Loucy (cell line): ENCODE data around the gene IRF2BP1.

Source experiments
- H2AFZ ChIP-seq: fragments of 200-600 bp; sonication (generic); 2 replicates; pipeline ENCODE4 v1.6.0; 2016; ENCODE audit warnings: antibody characterized with exemption, mild to moderate bottlenecking, low read length, moderate library complexity
- H3F3A ChIP-seq: fragments of 200-600 bp; 2 replicates; pipeline ENCODE4 v1.6.0; 2016; ENCODE audit warnings: antibody characterized with exemption, low read depth, mild to moderate bottlenecking
- H3K27me3 ChIP-seq: fragments of 200-600 bp; sonication (generic); 2 replicates; pipeline ENCODE4 v1.6.1; 2014; ENCODE audit warnings: low read length, mild to moderate bottlenecking; ENCODE audit not compliant: insufficient read depth, poor library complexity, severe bottlenecking
- H3K36me3 ChIP-seq: fragments of 200-600 bp; sonication (generic); 2 replicates; pipeline ENCODE4 v1.6.1; 2016; ENCODE audit warnings: low read length; ENCODE audit not compliant: insufficient read depth
- H3K4me1 ChIP-seq: fragments of 200-600 bp; sonication (generic); 2 replicates; pipeline ENCODE4 v1.5.1; 2014; ENCODE audit warnings: low read length, mild to moderate bottlenecking; ENCODE audit not compliant: insufficient read depth, poor library complexity, severe bottlenecking
- H3K4me2 ChIP-seq: fragments of 200-600 bp; sonication (generic); 2 replicates; pipeline ENCODE4 v1.6.0; 2014; ENCODE audit warnings: antibody characterized with exemption, low read length, low read depth, mild to moderate bottlenecking; ENCODE audit not compliant: poor library complexity, severe bottlenecking
- H3K4me3 ChIP-seq: fragments of 200-600 bp; sonication (generic); 2 replicates; pipeline ENCODE4 v1.5.1; 2014; ENCODE audit warnings: low read length, mild to moderate bottlenecking, mixed read lengths; ENCODE audit not compliant: poor library complexity, severe bottlenecking
- H3K79me2 ChIP-seq: fragments of 200-600 bp; sonication (generic); 2 replicates; pipeline ENCODE4 v1.6.1; 2014; ENCODE audit warnings: low read length; ENCODE audit not compliant: insufficient read depth
- H3K9ac ChIP-seq: fragments of 200-600 bp; sonication (generic); 2 replicates; pipeline ENCODE4 v1.6.0; 2014; ENCODE audit warnings: mild to moderate bottlenecking, low read depth, low read length, moderate library complexity; ENCODE audit not compliant: poor library complexity, severe bottlenecking
- H3K9me2 ChIP-seq: fragments of 200-600 bp; sonication (generic); replicated peaks from 2 replicates; pipeline ENCODE4 v1.6.1; 2016; ENCODE audit warnings: low read depth, low read length, mixed read lengths
- H3K9me3 ChIP-seq: fragments of 200-600 bp; sonication (generic); 2 replicates; pipeline ENCODE4 v1.6.1; 2014; ENCODE audit warnings: mild to moderate bottlenecking, antibody characterized with exemption, low read length, low read depth; ENCODE audit not compliant: insufficient read depth
- H4K20me1 ChIP-seq: fragments of 200-600 bp; sonication (generic); 2 replicates; pipeline ENCODE4 v1.6.0; 2014; ENCODE audit warnings: antibody characterized with exemption, low read length, mild to moderate bottlenecking; ENCODE audit not compliant: insufficient read depth, poor library complexity, severe bottlenecking
- EZH2phosphoT487 ChIP-seq: fragments of 200-600 bp; IDR thresholded peaks from 2 replicates; pipeline ENCODE4 v1.6.1; 2018; ENCODE audit warnings: antibody characterized with exemption, mild to moderate bottlenecking, moderate library complexity, borderline replicate concordance
- TF ChIP-seq, protein P1 (sequence below): fragments of 200-600 bp; sonication (generic); conservative IDR thresholded peaks from 2 replicates; pipeline ENCODE4 v1.5.1; 2014; ENCODE audit warnings: mild to moderate bottlenecking, antibody characterized with exemption, low read length

IRF2BP1 gene

DNA sequence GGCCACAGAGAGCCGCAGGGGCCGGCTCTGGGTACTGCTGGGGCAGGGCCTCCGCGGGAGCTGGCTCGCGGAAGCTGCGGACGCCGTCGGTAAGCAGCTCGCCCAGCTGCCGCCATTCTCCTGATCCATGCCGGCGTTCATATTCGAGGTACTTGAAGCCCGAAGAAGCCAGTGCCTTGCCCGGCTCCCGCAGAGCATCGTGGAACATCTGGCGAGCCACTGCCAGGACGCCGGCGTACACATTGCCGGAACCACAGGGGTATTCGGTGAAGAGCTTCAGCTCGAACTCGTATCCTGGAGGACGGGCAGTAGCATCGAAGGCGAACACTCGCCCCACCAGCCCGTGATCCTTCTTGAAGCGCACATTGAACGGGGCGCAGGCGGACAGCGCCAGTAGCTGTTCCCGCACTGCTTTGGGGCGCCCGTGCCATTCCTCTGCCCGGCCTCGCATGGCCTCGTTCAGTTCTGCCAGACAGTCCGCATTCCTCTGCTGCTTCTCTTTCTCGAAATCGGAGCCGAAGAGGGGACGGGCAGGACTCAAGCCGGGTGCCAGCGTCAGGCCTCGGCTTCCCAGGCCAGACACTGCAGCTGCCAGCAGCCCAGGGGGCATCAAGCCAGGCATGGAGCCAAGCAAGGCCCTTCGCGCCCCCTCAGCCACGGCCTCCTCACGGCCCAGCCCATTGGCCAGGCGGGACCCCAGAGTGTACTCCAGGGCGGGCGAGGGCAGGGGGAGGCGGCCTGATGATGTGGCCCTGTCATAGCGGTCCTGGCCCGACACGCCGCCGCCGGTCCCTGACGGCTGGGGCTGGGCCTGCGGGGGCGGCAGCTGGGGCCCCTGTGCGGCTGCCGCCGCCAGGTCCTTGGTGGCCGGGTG lies 1.0 kb downstream of the IRF2BP1 start:
- Histone ChIP-seq H3K4me3 (peak overlapping the region; percentile 84), H3K36me3 (no peaks in the 10 kb centered on the region), H3K4me1 (peaks cover 21% of the 10 kb centered on the region), H3K9me3 (no peaks in the 10 kb centered on the region), H3K4me2 (peak overlapping the region; percentile 94), H3F3A (no peaks in the 10 kb centered on the region), H3K9ac (peak overlapping the region; percentile 89), H3K79me2 (peaks cover 28% of the 10 kb centered on the region), H3K27me3 (no peaks in the 10 kb centered on the region), H3K9me2 (no peaks in the 10 kb centered on the region), H4K20me1 (peaks cover 27% of the 10 kb centered on the region), H2AFZ (no peak overlapping the region)
- no peak for TF ChIP-seq EZH2phosphoT487
- TF ChIP-seq, protein P1, sequence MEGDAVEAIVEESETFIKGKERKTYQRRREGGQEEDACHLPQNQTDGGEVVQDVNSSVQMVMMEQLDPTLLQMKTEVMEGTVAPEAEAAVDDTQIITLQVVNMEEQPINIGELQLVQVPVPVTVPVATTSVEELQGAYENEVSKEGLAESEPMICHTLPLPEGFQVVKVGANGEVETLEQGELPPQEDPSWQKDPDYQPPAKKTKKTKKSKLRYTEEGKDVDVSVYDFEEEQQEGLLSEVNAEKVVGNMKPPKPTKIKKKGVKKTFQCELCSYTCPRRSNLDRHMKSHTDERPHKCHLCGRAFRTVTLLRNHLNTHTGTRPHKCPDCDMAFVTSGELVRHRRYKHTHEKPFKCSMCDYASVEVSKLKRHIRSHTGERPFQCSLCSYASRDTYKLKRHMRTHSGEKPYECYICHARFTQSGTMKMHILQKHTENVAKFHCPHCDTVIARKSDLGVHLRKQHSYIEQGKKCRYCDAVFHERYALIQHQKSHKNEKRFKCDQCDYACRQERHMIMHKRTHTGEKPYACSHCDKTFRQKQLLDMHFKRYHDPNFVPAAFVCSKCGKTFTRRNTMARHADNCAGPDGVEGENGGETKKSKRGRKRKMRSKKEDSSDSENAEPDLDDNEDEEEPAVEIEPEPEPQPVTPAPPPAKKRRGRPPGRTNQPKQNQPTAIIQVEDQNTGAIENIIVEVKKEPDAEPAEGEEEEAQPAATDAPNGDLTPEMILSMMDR: no peak

DNA sequence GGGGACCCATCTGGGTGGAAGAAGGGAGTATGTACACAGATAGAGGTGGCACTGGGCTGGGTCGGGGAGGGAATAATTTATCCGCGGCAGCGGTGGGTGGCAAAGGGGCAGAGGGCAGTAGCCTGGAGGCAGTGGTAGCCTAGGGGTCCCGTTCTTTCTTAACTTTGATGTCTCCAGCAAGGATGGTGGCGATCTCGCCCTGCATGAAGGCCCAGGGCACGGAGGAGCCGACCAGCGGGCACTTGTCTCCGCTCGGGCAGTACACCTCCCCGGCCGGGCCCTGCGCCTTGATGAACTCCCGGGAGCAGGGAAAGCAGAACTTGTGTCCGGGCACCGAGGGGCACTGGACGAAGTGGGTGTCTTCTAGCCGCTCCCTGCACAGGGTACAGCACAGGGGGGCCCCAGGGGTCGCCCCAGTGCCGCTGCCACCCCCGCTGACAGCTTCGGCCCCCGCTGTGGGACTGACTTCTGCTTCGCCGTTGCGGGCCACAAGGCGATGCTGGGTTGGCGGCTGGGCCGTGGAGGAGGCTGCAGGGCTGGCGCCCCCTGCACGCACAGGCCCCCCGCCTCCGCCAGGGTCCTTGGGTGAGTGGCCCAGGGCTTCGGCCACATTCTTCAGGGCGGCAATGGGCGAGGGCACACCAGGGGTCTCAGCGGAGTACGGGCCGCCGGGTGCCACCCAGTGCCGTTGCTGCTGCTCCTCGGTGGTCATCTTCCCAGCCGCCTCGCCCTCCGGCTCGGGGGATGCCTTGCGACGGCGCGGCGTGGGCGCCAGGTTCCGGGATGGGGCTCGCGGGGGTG lies 1.9 kb downstream of the IRF2BP1 start:
- H3K4me3 ChIP-seq: peak overlapping the region; percentile 84

DNA sequence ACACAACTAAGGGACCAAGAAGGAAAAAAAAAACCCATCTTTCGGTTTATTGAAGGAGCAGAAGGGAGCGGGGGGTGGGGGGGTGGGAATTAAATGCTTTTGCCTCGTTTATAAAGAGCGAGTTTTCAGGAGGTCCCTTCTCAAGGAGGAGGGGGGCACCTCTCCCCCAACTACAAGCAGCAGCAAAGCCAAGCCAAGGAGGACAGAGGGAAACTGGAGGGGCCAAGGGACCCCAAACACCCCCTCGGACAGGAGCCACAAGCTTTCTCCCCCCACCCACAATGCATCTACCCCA lies 2.4 kb downstream of the IRF2BP1 start:
- peaks cover 27% of the 10 kb centered on the region for H4K20me1 ChIP-seq
- peaks cover 24% of the 10 kb centered on the region for H3K4me1 ChIP-seq
- H3F3A ChIP-seq: no peaks in the 10 kb centered on the region
- H3K4me3 ChIP-seq: peak overlapping the region; percentile 84
- no peak for TF ChIP-seq EZH2phosphoT487
- TF ChIP-seq, protein P1: no peak
- H3K4me2 ChIP-seq: peak overlapping the region; percentile 94
- peak overlapping the region; percentile 42 for H3K9ac ChIP-seq
- H3K9me3 ChIP-seq: no peaks in the 10 kb centered on the region
- no peaks in the 10 kb centered on the region for H3K36me3 ChIP-seq
- no peaks in the 10 kb centered on the region for H3K27me3 ChIP-seq
- no peaks in the 10 kb centered on the region for H3K9me2 ChIP-seq
- peaks cover 28% of the 10 kb centered on the region for H3K79me2 ChIP-seq
- no peak overlapping the region for H2AFZ ChIP-seq

More for the DNA sequence above, 1.9 kb downstream of the IRF2BP1 start:
- H3K9me3 ChIP-seq: no peaks in the 10 kb centered on the region
- peaks cover 28% of the 10 kb centered on the region for H3K79me2 ChIP-seq
- TF ChIP-seq, protein P1: no peak
- no peak for TF ChIP-seq EZH2phosphoT487
- H4K20me1 ChIP-seq: peaks cover 27% of the 10 kb centered on the region
- peak overlapping the region; percentile 42 for H3K9ac ChIP-seq
- no peaks in the 10 kb centered on the region for H3F3A ChIP-seq
- no peak overlapping the region for H2AFZ ChIP-seq
- H3K27me3 ChIP-seq: no peaks in the 10 kb centered on the region
- H3K9me2 ChIP-seq: no peaks in the 10 kb centered on the region
- H3K4me2 ChIP-seq: peak overlapping the region; percentile 94
- peaks cover 21% of the 10 kb centered on the region for H3K4me1 ChIP-seq
- H3K36me3 ChIP-seq: no peaks in the 10 kb centered on the region
